ENCODE measurements around the gene CFAP54.

DNA sequence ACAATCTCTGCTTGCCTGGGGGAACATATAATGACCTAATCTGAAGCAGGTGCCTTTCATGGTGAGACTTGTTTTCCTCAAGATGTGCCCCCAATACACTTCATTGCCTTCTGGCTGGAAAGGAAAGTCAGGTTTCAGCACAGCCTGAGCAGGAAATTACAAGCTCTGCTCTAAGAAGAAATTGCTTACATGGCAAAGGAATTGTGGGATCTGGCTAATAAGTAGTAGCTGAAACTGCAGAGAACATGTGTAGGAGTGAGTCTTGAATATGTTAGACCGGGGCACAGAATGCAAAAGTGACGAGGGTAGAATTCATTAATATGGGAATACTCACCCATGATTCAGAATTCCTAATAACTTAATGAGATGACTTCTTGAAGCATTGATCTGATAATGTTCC, 6.3 kb upstream of the CFAP54 start:
- TF ChIP-seq CTCF (conservative IDR thresholded peaks at IDR 0.05 in 1 of 2, IDR thresholded peaks at IDR 0.05 in 1 of 2; ENCODE audit: low read depth in 1 of 2, low read length in 2 of 2) (no peak), EZH2 (IDR thresholded peaks at IDR 0.05; ENCODE audit: low read length, missing control alignments) (no peak)

Measured in fibroblast of lung (primary cell).